Stimulated activated naive CD8-positive, alpha-beta T cell treated with anti-CD3 and anti-CD28 coated beads, Interleukin-15, amount 100 ng/mL, for 72 hours (primary cell): ENCODE measurements around the gene TRIM46.

ENCODE experiments used
- ATAC-seq: fragments of 150-1000 bp; cut with Tn5 transposase; 2 replicates; pipeline ENCODE4 v1.10.0; 2021; ENCODE audit warnings: mild to moderate bottlenecking, moderate library complexity
- DNase-seq, 2 donors: peaks; one replicate each; pipeline ENCODE4 v3.0.0; 2021 to 2022
- H3K27ac Mint-ChIP-seq, 2 donors: one replicate each; pipeline ENCODE4 v1.8.0; 2022; ENCODE audit warnings: mild to moderate bottlenecking in 2 of 2, mixed read lengths in 2 of 2, moderate library complexity in 2 of 2
- H3K27me3 Mint-ChIP-seq: one replicate; pipeline ENCODE4 v1.8.0; 2022; ENCODE audit warnings: mixed read lengths
- H3K4me1 Mint-ChIP-seq: one replicate; pipeline ENCODE4 v1.8.0; 2022; ENCODE audit warnings: mild to moderate bottlenecking, mixed read lengths
- H3K4me3 Mint-ChIP-seq, 2 donors: one replicate each; pipeline ENCODE4 v1.8.0; 2022; ENCODE audit warnings: mild to moderate bottlenecking in 2 of 2, mixed read lengths in 2 of 2, moderate library complexity in 1 of 2
- H3K9me3 Mint-ChIP-seq, 2 donors: one replicate each; pipeline ENCODE4 v1.8.0; 2022; ENCODE audit warnings: mixed read lengths in 2 of 2

Gene TRIM46

GRCh38 chr1:155175281-155175926 is 1.8 kb downstream of the TRIM46 start:
- Mint-ChIP-seq H3K27me3 (no peaks in the 10 kb centered on the region), H3K4me3 (peak overlapping the region; percentile 96 to 99), H3K4me1 (peaks cover 61% of the 10 kb centered on the region), H3K9me3 (no peaks in the 10 kb centered on the region), H3K27ac (no peak overlapping the region)
- DNase-seq (no peak), ATAC-seq (no peak)

GRCh38 chr1:155175927-155176371 is 2.3 kb downstream of the TRIM46 start:
- ATAC-seq (peak; percentile 31), DNase-seq (peak; percentile 42 to 57)
- H3K4me1 Mint-ChIP-seq = peaks cover 61% of the 10 kb centered on the region
- H3K9me3 Mint-ChIP-seq = no peaks in the 10 kb centered on the region
- H3K27ac Mint-ChIP-seq = peak overlapping the region in 1 of 2 donors; percentile 40
- H3K4me3 Mint-ChIP-seq = peak overlapping the region; percentile 5 to 31
- H3K27me3 Mint-ChIP-seq = no peaks in the 10 kb centered on the region

GRCh38 chr1:155176544-155177071 is 3.0 kb downstream of the TRIM46 start:
- H3K27me3 Mint-ChIP-seq = no peaks in the 10 kb centered on the region
- DNase-seq (peak; percentile 83 to 84), ATAC-seq (peak; percentile 52)
- peak overlapping the region; percentile 8 to 31 for H3K4me3 Mint-ChIP-seq
- peaks cover 55% of the 10 kb centered on the region for H3K4me1 Mint-ChIP-seq
- H3K9me3 Mint-ChIP-seq = no peaks in the 10 kb centered on the region
- H3K27ac Mint-ChIP-seq = peak overlapping the region in 1 of 2 donors; percentile 13

- peaks cover 48% of the 10 kb centered on the region for H3K4me1 Mint-ChIP-seq
- DNase-seq = peak in 1 of 2 donors; percentile 10
- no peak overlapping the region for H3K27ac Mint-ChIP-seq
- no peaks in the 10 kb centered on the region for H3K27me3 Mint-ChIP-seq
- no peak for ATAC-seq
- H3K9me3 Mint-ChIP-seq = no peaks in the 10 kb centered on the region
- H3K4me3 Mint-ChIP-seq = no peak overlapping the region
Observed at GRCh38 chr1:155177192-155177917, 3.7 kb downstream of the TRIM46 start.

GRCh38 chr1:155177918-155178281 is 4.3 kb downstream of the TRIM46 start:
- no peaks in the 10 kb centered on the region for H3K9me3 Mint-ChIP-seq
- peaks cover 47% of the 10 kb centered on the region for H3K4me1 Mint-ChIP-seq
- no peak overlapping the region for H3K27ac Mint-ChIP-seq
- DNase-seq (peak in 1 of 2 donors; percentile 6), ATAC-seq (no peak)
- no peaks in the 10 kb centered on the region for H3K27me3 Mint-ChIP-seq
- H3K4me3 Mint-ChIP-seq = no peak overlapping the region

- H3K27me3 Mint-ChIP-seq = no peaks in the 10 kb centered on the region
- peaks cover 41% of the 10 kb centered on the region for H3K4me1 Mint-ChIP-seq
- peak in 1 of 2 donors; percentile 7 for DNase-seq
- no peak for ATAC-seq
- H3K27ac Mint-ChIP-seq = no peak overlapping the region
- H3K4me3 Mint-ChIP-seq = no peak overlapping the region
- no peaks in the 10 kb centered on the region for H3K9me3 Mint-ChIP-seq
Observed at GRCh38 chr1:155178441-155179111, 4.9 kb downstream of the TRIM46 start.

- H3K27ac Mint-ChIP-seq = peak overlapping the region in 1 of 2 donors; percentile 21
- no peak overlapping the region for H3K4me3 Mint-ChIP-seq
- H3K27me3 Mint-ChIP-seq = no peaks in the 10 kb centered on the region
- H3K4me1 Mint-ChIP-seq = peaks cover 33% of the 10 kb centered on the region
- no peaks in the 10 kb centered on the region for H3K9me3 Mint-ChIP-seq
- DNase-seq (no peak), ATAC-seq (no peak)
Observed at GRCh38 chr1:155179112-155180031, 5.7 kb downstream of the TRIM46 start.

- H3K4me3 Mint-ChIP-seq = no peak overlapping the region
- DNase-seq (no peak), ATAC-seq (no peak)
- no peaks in the 10 kb centered on the region for H3K27me3 Mint-ChIP-seq
- no peaks in the 10 kb centered on the region for H3K9me3 Mint-ChIP-seq
- H3K27ac Mint-ChIP-seq = no peak overlapping the region
- peaks cover 12% of the 10 kb centered on the region for H3K4me1 Mint-ChIP-seq
Observed at GRCh38 chr1:155181371-155182051, 7.9 kb downstream of the TRIM46 start.

GRCh38 chr1:155182052-155182550 is 8.5 kb downstream of the TRIM46 start:
- H3K27me3 Mint-ChIP-seq = no peaks in the 10 kb centered on the region
- no peaks in the 10 kb centered on the region for H3K9me3 Mint-ChIP-seq
- no peak overlapping the region for H3K27ac Mint-ChIP-seq
- ATAC-seq (no peak), DNase-seq (no peak)
- H3K4me3 Mint-ChIP-seq = no peak overlapping the region
- H3K4me1 Mint-ChIP-seq = peaks cover 6% of the 10 kb centered on the region

GRCh38 chr1:155183775-155184221 is 10.1 kb downstream of the TRIM46 start:
- H3K4me1 Mint-ChIP-seq = peaks cover 6% of the 10 kb centered on the region
- H3K27me3 Mint-ChIP-seq = no peaks in the 10 kb centered on the region
- H3K4me3 Mint-ChIP-seq = no peak overlapping the region
- ATAC-seq = no peak
- H3K27ac Mint-ChIP-seq = peak overlapping the region in 1 of 2 donors; percentile 1
- no peaks in the 10 kb centered on the region for H3K9me3 Mint-ChIP-seq
- DNase-seq = no peak

GRCh38 chr1:155184351-155184811 is 10.7 kb downstream of the TRIM46 start:
- Mint-ChIP-seq H3K9me3 (no peaks in the 10 kb centered on the region), H3K4me3 (no peak overlapping the region), H3K4me1 (peaks cover 6% of the 10 kb centered on the region), H3K27ac (no peak overlapping the region), H3K27me3 (no peaks in the 10 kb centered on the region)
- no peak for DNase-seq
- no peak for ATAC-seq

- no peak overlapping the region for H3K4me3 Mint-ChIP-seq
- H3K4me1 Mint-ChIP-seq = peaks cover 6% of the 10 kb centered on the region
- H3K9me3 Mint-ChIP-seq = no peaks in the 10 kb centered on the region
- ATAC-seq (peak; percentile 13), DNase-seq (no peak)
- no peaks in the 10 kb centered on the region for H3K27me3 Mint-ChIP-seq
- no peak overlapping the region for H3K27ac Mint-ChIP-seq
Observed at GRCh38 chr1:155184835-155185782, 11.5 kb downstream of the TRIM46 start.

- no peaks in the 10 kb centered on the region for H3K9me3 Mint-ChIP-seq
- no peak overlapping the region for H3K4me3 Mint-ChIP-seq
- peak overlapping the region in 1 of 2 donors; percentile 69 for H3K27ac Mint-ChIP-seq
- no peaks in the 10 kb centered on the region for H3K27me3 Mint-ChIP-seq
- DNase-seq (no peak), ATAC-seq (no peak)
- peaks cover 6% of the 10 kb centered on the region for H3K4me1 Mint-ChIP-seq
Observed at GRCh38 chr1:155185783-155186066, 12.1 kb downstream of the TRIM46 start.
